Measurements from ENCODE around the gene STING1.
"Not testable (repeated sequence)": the region's sequence is repeated elsewhere in the genome, so short reads cannot be mapped to it uniquely, and the experiment has no call there.

The STING1 gene

GRCh38 chr5:139461176-139461575 lies 21.4 kb downstream of the STING1 start:
- no peak for DNase-seq

GRCh38 chr5:139460455-139460854 lies 22.1 kb downstream of the STING1 start:
- no peak for DNase-seq

GRCh38 chr5:139459451-139459934 lies 23.1 kb downstream of the STING1 start:
- no peak for DNase-seq

- DNase-seq, result no peak
Observed at GRCh38 chr5:139458580-139459407, 23.8 kb downstream of the STING1 start.

GRCh38 chr5:139457653-139458306 lies 24.8 kb downstream of the STING1 start:
- DNase-seq, result no peak

GRCh38 chr5:139457241-139457640 lies 25.3 kb downstream of the STING1 start:
- DNase-seq, result no peak

GRCh38 chr5:139456776-139457175 lies 25.8 kb downstream of the STING1 start:
- DNase-seq, result no peak

- no peak for DNase-seq
Observed at GRCh38 chr5:139454568-139455290, 27.8 kb downstream of the STING1 start.

- DNase-seq, result no peak
Observed at GRCh38 chr5:139453683-139454567, 28.6 kb downstream of the STING1 start.

- DNase-seq, result no peak
Observed at GRCh38 chr5:139451878-139452660, 30.5 kb downstream of the STING1 start.

- no peak for DNase-seq
Observed at GRCh38 chr5:139451176-139451575, 31.4 kb downstream of the STING1 start.

- DNase-seq, result no peak
Observed at GRCh38 chr5:139446956-139447779, 35.4 kb downstream of the STING1 start.

GRCh38 chr5:139445325-139446170 lies 37.0 kb downstream of the STING1 start:
- DNase-seq, result no peak

GRCh38 chr5:139443831-139444453 lies 38.6 kb downstream of the STING1 start:
- DNase-seq, result no peak

- not testable (repeated sequence) for DNase-seq
Observed at GRCh38 chr5:139440416-139440815, 42.1 kb downstream of the STING1 start.

GRCh38 chr5:139439013-139439903 lies 43.3 kb downstream of the STING1 start, which contains the start of gene DNAJC18:
Gene DNAJC18 (minus strand): TSS chr5:139439525. CDS start chr5:139439445, 80 bp downstream.
- peak; percentile 49 for DNase-seq

GRCh38 chr5:139438707-139439012 lies 43.9 kb downstream of the STING1 start:
- DNase-seq, result no peak

GRCh38 chr5:139435676-139436075 lies 46.9 kb downstream of the STING1 start:
- no peak for DNase-seq

Data from NCI-H2081 treated with DMSO at 0.1 percent for 48 hours (cell line).